ENCODE measurements around the gene TEX38.
A peak's percentile ranks its signal among the peaks of the same experiment; 100 is the strongest.
"Not testable (repeated sequence)": the region's sequence is repeated elsewhere in the genome, so short reads cannot be mapped to it uniquely, and the experiment has no call there.

TEX38 gene

DNA sequence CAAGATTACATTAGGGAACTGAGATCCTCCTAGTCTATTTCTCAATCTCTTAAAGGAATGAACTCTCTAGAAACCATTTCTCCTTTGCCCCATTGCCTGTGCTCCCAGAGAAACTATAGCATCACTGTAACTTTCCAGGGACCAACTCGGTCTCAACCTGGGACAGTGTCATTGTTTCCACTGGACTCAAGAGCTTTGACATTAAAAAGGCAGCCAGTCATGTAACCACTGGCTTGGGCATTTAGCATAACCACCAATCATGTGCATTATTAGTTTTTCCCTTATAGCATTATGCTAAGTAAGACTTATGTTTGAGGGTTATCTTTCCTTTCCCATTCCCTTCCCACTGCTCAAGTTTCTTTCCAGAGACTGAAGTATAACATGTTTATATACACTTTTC is 18.2 kb downstream of the TEX38 start:
- FAIRE-seq: no peak

DNA sequence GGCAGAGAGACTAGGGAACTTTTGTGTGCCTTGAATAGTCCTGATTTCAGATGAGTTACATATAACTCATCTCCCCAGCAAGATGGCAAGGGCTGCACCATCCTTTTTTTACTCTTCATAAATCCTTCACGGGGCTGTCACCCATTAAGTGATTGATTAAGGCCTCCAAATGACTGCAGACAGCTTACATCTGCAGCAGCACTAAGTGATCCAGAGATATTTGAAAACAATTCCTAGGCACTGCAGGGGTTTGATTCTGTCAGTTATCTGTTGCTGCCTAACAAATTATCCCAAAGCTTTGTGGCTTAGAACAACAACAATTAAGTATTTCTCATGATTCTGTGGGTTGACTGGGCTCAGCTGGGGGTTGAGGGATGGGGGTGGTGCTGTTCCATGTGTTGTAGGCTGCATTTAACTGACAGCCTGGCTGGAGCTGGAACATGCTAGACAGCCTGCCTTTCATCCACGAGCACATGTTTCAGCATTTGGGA is 19.3 kb downstream of the TEX38 start:
- FAIRE-seq: no peak

DNA sequence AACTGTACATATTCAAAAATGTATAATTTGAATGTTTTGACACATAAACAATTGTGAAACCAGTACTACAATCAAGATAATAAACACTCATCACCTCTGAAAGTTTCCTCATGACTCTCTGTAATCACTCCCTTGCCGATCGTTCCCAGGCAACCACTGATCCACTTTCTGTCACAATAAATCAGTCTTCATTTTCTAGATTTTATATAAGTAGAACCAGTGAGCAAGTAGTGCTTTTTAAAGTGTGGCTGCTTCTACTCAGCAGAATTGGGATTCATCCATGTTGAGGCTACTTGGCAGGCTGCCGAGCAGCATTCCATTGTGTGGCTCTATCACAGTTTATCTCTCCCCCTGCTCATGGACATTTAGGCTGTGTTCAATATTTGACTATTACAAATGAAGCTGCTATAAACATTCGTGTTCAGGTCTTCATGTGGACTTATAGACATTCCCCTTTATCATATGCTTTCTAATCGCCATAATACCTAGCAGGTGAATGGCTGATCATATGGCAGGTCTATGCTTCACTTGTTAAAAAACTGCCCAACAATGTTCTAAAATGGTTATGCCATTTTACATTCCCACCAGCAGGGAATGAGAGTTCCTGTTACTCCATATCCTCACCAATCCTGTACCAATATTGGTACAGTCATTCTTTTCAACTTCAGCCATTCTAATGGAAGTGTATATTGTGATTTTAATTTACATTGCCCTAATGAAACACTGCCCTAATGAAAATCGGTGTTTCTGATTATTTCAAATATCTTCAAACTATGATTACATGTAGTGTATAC is 20.5 kb downstream of the TEX38 start:
- no peak for FAIRE-seq

DNA sequence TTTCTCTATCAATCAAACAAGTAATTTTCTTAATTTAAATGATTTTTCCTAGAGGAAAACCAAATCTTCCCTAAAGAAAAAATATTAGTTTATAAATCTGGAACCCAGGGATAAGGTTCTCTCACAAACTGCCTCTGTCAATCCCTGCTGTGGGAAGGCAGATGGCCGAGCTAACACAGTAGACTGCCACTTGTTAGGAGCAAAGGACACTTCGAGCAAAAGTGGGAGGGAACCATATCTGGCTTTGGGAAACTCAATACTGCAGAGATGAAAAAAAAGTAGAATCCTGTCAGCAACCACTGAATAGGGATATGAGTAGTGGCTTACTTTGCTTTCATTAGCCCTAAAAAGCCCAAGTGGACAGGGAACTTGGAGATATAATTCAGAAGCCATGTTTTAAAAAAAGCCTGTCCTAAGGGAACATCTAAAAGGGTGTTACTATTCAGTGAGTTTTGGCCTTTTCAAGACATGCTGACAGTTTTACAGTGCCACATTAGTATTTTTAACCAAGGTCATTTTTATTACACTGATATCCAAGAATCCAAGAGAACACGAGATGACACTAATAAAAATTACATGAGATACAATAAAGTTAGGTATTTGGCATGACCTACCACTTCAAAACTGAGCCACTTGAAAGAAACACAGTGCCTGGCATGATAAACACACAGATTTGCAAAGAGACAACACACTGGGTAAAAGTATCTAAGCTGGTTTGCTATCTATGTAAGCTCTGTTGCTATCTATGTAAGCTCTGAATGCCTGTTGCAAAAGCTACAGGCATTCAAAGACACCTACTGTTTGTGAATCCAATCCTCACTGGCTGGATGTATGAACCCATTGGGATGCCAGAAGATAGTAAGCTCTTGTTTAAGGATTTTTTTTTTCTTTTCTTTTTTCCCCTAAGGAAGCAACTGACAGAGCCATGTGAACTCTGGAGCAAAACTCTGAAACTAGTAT is 21.4 kb downstream of the TEX38 start:
- no peak for FAIRE-seq

DNA sequence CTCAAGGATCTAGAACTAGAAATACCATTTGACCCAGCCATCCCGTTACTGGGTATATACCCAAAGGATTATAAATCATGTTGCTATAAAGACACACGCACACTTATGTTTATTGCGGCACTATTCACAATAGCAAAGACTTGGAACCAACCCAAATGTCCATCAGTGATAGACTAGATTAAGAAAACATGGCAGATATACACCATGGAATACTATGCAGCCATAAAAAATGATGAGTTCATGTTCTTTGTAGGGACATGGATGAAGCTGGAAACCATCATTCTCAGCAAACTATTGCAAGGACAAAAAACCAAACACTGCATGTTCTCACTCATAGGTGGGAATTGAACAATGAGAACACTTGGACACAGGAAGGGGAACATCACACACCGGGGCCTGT is 23.0 kb downstream of the TEX38 start:
- FAIRE-seq: not testable (repeated sequence)

DNA sequence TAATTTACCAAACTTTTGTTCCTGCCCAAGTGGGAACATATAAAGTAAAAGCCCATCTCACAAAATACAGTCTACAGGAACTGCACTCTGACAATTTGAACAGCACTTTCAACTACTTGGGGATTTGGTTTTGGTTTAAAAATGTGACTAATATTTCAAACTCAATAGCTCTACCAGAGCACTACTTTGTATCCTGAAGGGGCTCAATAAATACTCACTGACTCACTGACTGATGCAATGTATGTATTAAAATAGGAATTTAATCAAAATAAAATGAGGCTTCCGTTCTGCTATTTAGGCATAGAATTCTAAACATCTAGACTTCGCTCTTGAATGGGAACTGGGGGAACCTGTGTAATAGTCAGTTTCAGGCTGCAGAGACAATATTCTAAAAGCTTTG is 25.4 kb downstream of the TEX38 start:
- FAIRE-seq: no peak

DNA sequence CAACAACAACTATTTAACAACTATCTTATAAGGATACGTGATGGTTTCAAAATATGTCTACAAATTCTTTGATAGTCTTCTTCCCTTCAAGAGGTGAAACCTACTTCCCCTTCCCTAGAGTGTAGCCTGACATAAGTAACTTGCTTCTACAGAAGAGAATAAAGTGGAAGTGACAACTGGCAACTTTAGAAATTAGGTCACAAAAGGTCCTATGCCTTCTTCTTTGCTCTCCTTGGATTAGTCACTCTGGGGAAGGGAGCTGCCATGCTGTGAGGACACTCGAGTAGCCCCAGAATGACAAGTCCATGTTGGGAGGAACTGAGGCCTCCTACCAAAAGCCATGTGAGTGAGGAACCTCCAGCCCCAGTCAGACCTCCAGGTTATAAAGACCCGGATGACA is 28.0 kb downstream of the TEX38 start:
- no peak for FAIRE-seq

DNA sequence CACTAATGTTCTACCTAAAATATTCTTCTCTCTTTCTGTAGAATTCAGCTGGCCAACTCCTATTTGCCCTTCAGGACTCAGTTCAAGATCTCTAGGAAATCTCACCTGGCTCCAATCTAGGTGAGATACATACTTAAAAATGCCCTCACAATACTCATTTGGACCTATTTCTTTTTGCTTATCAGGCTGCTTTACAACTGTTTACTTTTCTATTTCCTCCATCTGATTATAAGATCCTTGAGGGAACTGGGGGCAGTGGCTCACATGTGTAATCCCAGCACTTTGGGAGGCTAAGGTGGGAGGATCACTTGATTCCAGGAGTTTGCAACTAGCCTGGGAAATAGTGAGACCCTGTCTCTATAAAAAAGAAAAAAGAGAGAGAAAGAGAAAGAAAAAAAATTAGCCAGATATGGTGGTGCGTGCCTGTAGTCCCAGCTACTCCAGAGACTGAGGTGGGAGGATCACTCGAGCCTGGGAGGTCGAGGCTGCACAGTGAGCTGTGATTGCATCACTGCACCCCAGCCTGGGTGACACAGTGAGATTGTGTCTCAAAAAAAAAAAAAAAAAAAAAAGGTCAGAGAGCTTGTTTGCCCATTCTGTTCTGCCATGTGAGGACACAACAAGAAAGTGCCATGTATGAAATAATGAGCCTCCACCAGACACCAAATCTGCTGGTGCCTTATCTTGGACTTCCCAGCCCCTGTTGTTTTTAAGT is 32.4 kb downstream of the TEX38 start:
- no peak for FAIRE-seq

DNA sequence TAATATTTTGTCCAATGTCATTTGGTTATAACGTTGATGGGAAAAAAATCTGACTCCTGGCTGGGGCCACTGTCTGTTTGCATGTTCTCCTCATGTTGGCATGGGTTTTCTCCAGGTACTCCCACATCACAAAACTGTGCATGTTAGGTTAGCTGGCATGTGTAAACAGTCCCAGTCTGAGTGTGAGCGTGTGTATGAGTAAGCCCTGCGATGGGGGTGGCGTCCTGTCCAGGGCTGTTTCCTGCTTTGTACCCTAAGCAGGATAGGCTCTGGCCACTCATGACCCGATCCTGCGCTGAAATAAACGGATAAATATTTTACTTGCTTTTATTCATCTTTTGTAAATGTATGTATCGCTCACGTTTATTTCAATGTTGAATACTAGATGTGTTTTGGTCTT is 33.8 kb downstream of the TEX38 start:
- no peak for FAIRE-seq

DNA sequence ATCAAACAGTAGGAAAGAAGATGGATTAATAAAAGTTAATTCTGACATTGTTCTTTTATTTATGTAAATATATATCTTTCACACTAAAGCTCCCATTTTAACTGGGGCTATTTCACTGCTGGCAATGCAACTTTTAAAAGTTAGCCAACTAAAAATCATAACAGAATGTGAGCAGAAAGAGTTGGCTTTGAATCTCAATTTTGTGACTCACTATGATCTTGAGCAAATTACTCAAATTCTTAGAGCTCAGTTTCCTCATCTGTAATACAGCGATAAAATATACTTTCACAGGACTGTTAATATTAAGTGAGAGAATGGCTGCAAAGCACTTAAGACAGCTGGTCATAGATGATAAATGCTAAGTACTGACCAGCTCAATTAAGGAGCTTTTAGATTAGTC is 36.5 kb downstream of the TEX38 start:
- FAIRE-seq: no peak

DNA sequence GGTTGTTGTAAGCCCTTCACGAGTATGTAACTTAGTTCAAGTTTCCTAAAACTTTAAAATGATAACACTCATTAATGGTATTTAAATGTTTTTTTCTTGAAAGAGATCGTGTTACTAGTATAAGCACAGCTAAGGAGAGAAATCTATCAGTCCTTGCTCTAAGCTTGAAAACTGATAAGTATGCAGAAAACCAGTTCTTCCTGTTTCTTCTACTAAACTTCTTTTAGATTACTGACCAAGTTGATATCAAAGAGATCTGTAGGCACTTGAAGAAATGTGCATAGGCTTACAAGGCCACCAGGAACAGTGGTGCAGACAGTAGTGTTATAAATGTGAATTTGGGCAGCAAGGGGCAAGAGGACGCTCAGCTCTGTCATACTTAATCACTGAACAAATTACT is 43.3 kb downstream of the TEX38 start:
- no peak for FAIRE-seq

DNA sequence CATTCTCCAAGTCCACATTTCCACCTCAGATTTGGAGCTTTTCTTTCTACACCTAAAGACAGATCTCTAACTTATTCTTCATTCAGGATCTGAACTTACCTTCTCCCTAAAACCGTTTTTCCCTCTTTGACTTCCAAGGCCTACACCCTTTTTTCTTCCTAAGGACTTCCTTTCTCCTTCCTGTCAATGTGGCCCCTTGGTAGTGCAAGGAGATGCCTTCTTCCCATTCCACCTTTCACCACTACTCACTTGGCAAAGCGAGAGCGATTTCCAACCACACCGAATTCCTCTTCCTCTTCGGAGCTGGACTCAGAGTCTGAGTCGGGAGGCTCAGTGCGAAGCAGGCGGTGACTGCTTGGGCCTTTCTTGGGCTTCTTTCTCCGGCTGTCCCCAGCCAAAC is 46.0 kb downstream of the TEX38 start:
- FAIRE-seq: no peak

DNA sequence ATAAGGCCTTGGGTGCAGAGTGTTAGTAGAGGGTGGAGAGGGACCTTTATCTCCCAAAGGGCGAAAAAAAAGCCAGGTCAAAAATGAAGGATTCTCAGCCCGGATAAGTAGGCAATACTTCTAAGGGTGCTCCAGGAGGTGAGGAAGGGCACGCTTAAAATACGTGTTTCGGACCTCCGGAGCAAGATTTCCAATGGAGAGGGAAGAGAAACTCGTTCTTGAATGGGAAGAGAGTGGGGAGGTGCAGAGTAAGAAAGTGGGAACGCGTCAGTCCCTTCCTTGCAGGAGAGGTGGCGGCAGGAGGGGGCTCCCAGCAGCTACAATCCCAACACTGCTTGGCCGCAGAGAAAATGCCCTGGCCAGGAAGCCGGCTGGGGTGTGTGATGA is 46.7 kb downstream of the TEX38 start:
- FAIRE-seq: no peak

DNA sequence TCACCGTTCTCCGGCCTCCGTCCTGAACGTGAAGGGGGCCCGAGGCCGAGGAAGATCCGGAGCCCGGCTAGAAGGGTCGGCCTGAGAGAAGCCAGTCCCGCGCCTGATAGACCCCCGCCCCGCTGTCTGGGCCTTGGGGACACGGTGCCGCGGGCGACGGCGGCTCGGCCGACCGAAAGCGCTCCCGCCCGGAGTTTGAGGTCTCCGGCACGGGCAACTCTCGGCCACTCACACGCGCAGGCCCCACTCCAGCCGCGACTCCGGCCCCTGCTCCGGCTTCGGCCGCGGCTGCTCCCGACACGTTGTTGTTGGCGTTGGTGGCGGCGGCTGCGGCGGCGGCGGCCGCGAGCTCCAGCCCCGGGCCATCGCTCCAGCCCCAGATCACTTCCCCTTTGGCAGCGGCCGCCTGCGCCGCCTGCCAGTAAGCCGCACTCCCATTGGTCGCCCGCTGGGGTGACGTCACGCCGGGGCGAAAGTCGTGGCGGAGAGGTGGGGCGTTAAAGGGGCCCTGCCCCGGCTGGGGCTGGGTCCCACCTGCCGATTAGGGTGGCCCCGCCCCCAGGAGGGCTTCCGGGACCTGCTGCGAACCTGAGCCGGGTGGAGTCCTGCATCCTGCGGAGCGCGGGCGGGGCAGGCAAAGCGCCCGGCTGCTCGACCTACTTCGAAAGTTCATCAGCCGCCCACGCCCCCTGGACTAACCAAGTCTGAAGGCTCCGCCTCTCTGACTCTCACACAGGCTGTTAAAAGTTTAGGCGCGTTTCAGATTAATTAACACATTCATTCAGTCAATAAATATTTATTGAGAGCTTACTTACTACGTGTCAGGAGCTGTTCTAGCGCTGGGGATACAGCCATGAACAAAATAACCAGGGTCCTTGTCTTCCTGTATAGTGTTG is 47.3 kb downstream of the TEX38 start, which contains the start of gene EFCAB14:
EFCAB14 (minus strand) TSS at position 388 of the 896 bp plus-strand sequence. CDS start 1,027 bp downstream, outside the sequence.
- peak; percentile 82 for FAIRE-seq

DNA sequence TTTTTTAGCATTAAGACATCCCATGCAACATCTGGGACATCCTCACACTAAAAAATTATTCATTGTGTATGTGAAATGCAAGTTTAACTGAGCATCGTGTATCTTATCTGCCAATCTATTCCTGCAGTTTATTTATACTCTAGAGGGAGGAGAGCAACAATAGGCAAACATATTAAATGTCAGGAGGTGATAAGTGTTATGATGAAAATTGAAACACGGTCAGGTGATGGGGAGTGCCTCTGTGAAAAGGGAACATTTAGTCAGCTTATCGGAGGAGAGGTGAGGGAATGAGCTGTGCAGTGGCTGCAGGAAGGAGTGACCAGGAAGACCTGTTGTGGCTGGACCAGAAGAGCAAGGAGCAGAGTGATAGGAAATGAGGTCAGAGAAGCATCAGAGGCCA is 48.0 kb downstream of the TEX38 start:
- no peak for FAIRE-seq

DNA sequence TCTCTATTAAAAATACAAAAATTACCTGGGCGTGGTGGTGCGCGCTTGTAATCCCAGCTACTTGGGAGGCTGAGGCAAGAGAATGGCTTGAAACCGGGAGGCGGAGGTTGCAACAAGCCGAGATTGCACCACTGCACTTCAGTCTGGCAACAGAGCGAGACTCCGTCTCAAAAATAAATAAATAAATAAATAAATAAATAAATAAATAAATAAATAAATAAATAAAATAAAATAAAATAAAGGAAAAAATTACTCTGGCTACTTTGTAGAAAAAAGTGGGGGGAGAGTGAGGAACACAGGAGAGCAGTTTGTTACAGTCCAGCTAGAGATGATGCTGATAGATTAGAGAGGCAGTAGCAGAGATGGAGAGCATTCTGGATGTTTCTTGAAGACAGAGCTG is 48.7 kb downstream of the TEX38 start:
- FAIRE-seq: not testable (repeated sequence)

DNA sequence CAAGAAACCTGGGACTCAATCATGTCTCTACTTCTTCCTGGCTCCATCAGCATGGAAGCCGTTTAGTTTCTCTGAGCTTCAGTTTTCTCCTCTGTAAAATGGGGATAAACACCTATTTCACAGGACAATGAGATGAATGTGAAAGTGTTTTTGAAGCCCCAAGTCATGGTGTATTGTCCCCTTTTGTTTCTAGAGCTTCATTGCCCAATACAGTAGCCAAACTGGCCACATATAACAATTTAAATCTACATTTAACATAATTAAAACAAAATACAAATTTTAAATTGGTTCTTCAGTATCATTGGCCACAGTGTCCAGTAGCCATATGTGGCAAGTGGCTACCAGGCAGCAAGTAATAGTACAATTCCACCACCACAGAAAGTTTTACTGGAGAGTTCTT is 49.5 kb downstream of the TEX38 start:
- FAIRE-seq: no peak

DNA sequence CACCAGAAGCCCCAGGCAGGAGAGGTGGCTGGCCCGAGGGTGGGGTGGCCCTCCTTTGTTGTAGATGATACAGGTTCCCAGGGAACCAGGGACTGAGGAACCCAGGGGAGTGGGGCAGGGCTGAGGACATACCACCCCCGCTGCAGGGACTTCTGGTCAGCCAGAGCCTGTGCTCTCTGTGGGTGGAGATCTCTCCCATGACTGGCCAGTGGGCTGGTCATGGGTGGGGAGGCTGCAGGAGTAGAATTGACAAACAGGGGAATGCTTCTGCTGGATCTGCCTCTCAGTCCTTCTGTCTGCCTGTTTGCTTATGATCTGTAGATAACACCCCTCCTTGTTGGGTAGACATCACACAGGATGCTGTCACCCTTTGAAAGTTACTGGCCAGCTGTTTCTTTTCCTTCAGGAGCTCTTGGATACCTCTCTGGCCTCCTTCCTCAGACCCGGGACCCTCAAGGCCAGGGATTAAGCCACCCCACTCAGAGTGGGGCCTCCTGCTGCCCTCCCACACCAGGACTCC is 50.1 kb downstream of the TEX38 start:
- FAIRE-seq: no peak

Measured in A204.1 (cell line).